ENCODE measurements around the gene SEC14L2. TPM values are rescaled to one million over a fixed set of nuclear protein-coding genes. Genes with fewer than 3 reads are reported as not detected.

The SEC14L2 gene
- total and polyA plus RNA-seq, 2 of the 8 experiments (the other 6 are each of a cell fraction or from before 2014, with no cell fraction given) = 2.8 to 3.2 TPM

DNA sequence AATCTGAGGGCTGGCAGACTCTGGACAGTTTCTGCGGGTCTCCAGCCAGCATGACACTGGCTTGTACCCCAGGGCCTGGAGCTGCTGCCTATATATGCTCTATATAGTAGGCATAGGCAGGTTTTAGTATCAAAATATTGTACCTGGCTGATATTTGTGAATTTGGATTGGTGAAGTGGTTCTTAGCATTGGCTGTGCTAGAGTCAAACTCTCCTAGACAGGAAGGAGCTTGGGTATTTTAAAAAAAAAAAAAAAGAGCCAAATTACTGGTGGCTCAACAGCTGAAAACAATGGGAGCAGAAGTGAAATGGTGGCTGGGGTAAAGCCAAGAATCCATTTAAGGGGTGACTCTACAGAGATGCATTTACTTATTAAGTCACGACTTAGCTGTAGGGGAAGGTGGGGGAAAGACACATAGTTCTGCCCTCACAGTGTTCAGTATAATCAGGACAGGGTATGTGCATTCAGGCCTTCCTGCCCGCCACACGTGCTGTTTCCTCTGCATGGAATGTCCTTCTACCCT is 17.8 kb downstream of the SEC14L2 start:
- H3K23me2 ChIP-seq (ENCODE audit: low read depth, low read length) = no peaks in the 10 kb centered on the region
- H3K4me1 ChIP-seq (replicated peaks in 1 of 4; ENCODE audit: control insufficient read depth in 3 of 4, insufficient read depth in 4 of 4, low read length in 3 of 4) = no peaks in the 10 kb centered on the region
- H3K4me3 ChIP-seq (ENCODE audit: extremely low read depth in 1 of 4, insufficient read depth in 2 of 4, low read depth in 3 of 4, low read length in 4 of 4) = no peak overlapping the region
- H3K27me3 ChIP-seq (replicated peaks in 1 of 4; ENCODE audit: control insufficient read depth in 3 of 4, extremely low read depth in 1 of 4, insufficient read depth in 3 of 4, low read length in 3 of 4) = no peaks in the 10 kb centered on the region
- H4K91ac ChIP-seq (replicated peaks; ENCODE audit: insufficient read length, low read length) = no peak overlapping the region
- DNase-seq (ENCODE audit: low read depth in 1 of 2, low spot score in 2 of 2) = no peak
- H2BK120ac ChIP-seq (replicated peaks; ENCODE audit: low read depth, low read length) = no peak overlapping the region
- no peak for TF ChIP-seq KDM5A (IDR thresholded peaks at IDR 0.05; ENCODE audit: low read length)
- TF ChIP-seq CBX5 (IDR thresholded peaks at IDR 0.05; ENCODE audit: low read depth, low read length) = no peak
- no peak overlapping the region for H2AK5ac ChIP-seq (ENCODE audit: low read depth, low read length)
- no peak overlapping the region for H2BK15ac ChIP-seq (ENCODE audit: low read length)
- FAIRE-seq = no peak
- H3K23ac ChIP-seq (ENCODE audit: insufficient read length) = no peak overlapping the region
- no peaks in the 10 kb centered on the region for H3K79me2 ChIP-seq (ENCODE audit: control insufficient read depth in 1 of 2, insufficient read depth in 2 of 2, low read length in 2 of 2)
- peaks cover 1 to 5% of the 10 kb centered on the region in 2 experiments for H4K20me1 ChIP-seq (replicated peaks in 1 of 2; ENCODE audit: control insufficient read depth in 1 of 2, insufficient read depth in 2 of 2, low read length in 2 of 2)
- WGBS, 2 experiments (ENCODE audit: extremely low coverage in 1 of 2, insufficient coverage in 1 of 2, insufficient read length in 1 of 2, insufficient replicate concordance in 2 of 2, low coverage in 1 of 2, low lambda C conversion rate in 2 of 2, missing lambda C conversion rate in 1 of 2) = 92% methylated on average over 4 of the region's 4 CpGs; no CpG with 5 or more reads in 1 of the 2 experiments
- no peak overlapping the region for H3K18ac ChIP-seq (ENCODE audit: extremely low read depth, low read length)
- H2BK12ac ChIP-seq (ENCODE audit: low read depth, low read length) = no peak overlapping the region
- no peaks in the 10 kb centered on the region for H3K9me3 ChIP-seq (ENCODE audit: insufficient read depth in 2 of 2, low read depth in 1 of 2, low read length in 1 of 2)
- no peak overlapping the region for H3K4me2 ChIP-seq (ENCODE audit: insufficient read depth in 1 of 2, low read depth in 2 of 2, low read length in 2 of 2)
- H3K56ac ChIP-seq (replicated peaks; ENCODE audit: insufficient read length, low read depth, low read length) = no peak overlapping the region
- POLR2A ChIA-PET (ENCODE audit: partially characterized antibody) = interaction anchor here (0.9 to 1.9 kb wide), 2 partner anchors 9 to 11 kb away, joined by 3 to 16 read pairs; no protein-coding TSS in a partner anchor
- H4K5ac ChIP-seq (ENCODE audit: insufficient read length, low read depth, low read length) = no peak overlapping the region
- no peak overlapping the region for H2AFZ ChIP-seq (ENCODE audit: low read length)
- no peaks in the 10 kb centered on the region for H3K79me1 ChIP-seq (ENCODE audit: low read depth, low read length)
- CTCF ChIA-PET (ENCODE audit: partially characterized antibody) = interaction anchor here (1.0 to 6.1 kb wide), 3 partner anchors 10 to 30 kb away, joined by 4 to 48 read pairs (median 5); partner anchors contain the start of gene MTFP1
- no peak overlapping the region for H2BK20ac ChIP-seq (ENCODE audit: low read length)
- peaks cover 0 to 28% (median 10%) of the 10 kb centered on the region in 4 experiments; a peak in 6 of 8 replicates for H3K36me3 ChIP-seq (ENCODE audit: control insufficient read depth in 2 of 4, insufficient read depth in 4 of 4, low read length in 3 of 4)
- H4K8ac ChIP-seq (ENCODE audit: extremely low read depth, insufficient read depth, low read length) = no peak overlapping the region
- H3K27ac ChIP-seq (ENCODE audit: low read depth, low read length) = no peak overlapping the region
- H2BK5ac ChIP-seq (ENCODE audit: low read depth, low read length) = no peak overlapping the region
- no peak overlapping the region for H3K14ac ChIP-seq (ENCODE audit: insufficient read length)
- no peak overlapping the region for H3K9ac ChIP-seq (replicated peaks in 1 of 4; ENCODE audit: extremely low read depth in 1 of 4, low read depth in 3 of 4, low read length in 3 of 4)
- H3K4ac ChIP-seq (replicated peaks; ENCODE audit: insufficient read length, low read depth, low read length) = no peak overlapping the region
